Nephron progenitor cell (in vitro differentiated cells): ENCODE results near the gene EHF.

Source experiments
- DNase-seq: peaks from one replicate; pipeline ENCODE4 v3.0.0; 2021
- H3K27ac Mint-ChIP-seq: 2 replicates; pipeline ENCODE4 v1.8.0; 2021; ENCODE audit warnings: mild to moderate bottlenecking, moderate library complexity, mixed read lengths
- H3K27me3 Mint-ChIP-seq: 2 replicates; pipeline ENCODE4 v1.8.0; 2021; ENCODE audit warnings: mild to moderate bottlenecking, low read depth, mixed read lengths; ENCODE audit not compliant: poor library complexity
- H3K36me3 Mint-ChIP-seq: 2 replicates; pipeline ENCODE4 v1.8.0; 2021; ENCODE audit warnings: low read depth, mixed read lengths
- H3K4me1 Mint-ChIP-seq: 2 replicates; pipeline ENCODE4 v1.8.0; 2021; ENCODE audit warnings: mixed read lengths
- H3K4me3 Mint-ChIP-seq: 2 replicates; pipeline ENCODE4 v1.8.0; 2021; ENCODE audit warnings: mild to moderate bottlenecking, moderate library complexity, mixed read lengths
- H3K9me3 Mint-ChIP-seq: 2 replicates; pipeline ENCODE4 v1.8.0; 2021; ENCODE audit warnings: mild to moderate bottlenecking, moderate library complexity, mixed read lengths
- CTCF ChIP-seq: fragments of 200-600 bp; sonication (generic); IDR thresholded peaks from 2 replicates; pipeline ENCODE4 v1.5.0; 2021; ENCODE audit warnings: antibody characterized with exemption

Gene EHF

GRCh38 chr11:34696862-34697261 is 76.0 kb downstream of the EHF start:
- Mint-ChIP-seq H3K9me3 (peaks cover 77% of the 10 kb centered on the region), H3K36me3 (peaks cover 85% of the 10 kb centered on the region), H3K4me3 (no peak overlapping the region), H3K4me1 (no peaks in the 10 kb centered on the region), H3K27me3 (peaks cover 3% of the 10 kb centered on the region), H3K27ac (no peak overlapping the region)
- DNase-seq: no peak
- no peak for TF ChIP-seq CTCF

- H3K4me1 Mint-ChIP-seq: no peaks in the 10 kb centered on the region
- no peak overlapping the region for H3K27ac Mint-ChIP-seq
- no peak overlapping the region for H3K4me3 Mint-ChIP-seq
- no peak for TF ChIP-seq CTCF
- peaks cover 81% of the 10 kb centered on the region for H3K9me3 Mint-ChIP-seq
- no peak for DNase-seq
- no peaks in the 10 kb centered on the region for H3K27me3 Mint-ChIP-seq
- peaks cover 100% of the 10 kb centered on the region for H3K36me3 Mint-ChIP-seq
Measured at GRCh38 chr11:34706709-34707461, 86.0 kb downstream of the EHF start.

- Mint-ChIP-seq H3K9me3 (peaks cover 81% of the 10 kb centered on the region), H3K27ac (no peak overlapping the region), H3K27me3 (no peaks in the 10 kb centered on the region), H3K36me3 (peaks cover 100% of the 10 kb centered on the region), H3K4me1 (no peaks in the 10 kb centered on the region), H3K4me3 (no peak overlapping the region)
- TF ChIP-seq CTCF: no peak
- DNase-seq: no peak
Measured at GRCh38 chr11:34707462-34707840, 86.6 kb downstream of the EHF start.
